ENCODE measurements around the gene CALM3.

CALM3 gene

DNA sequence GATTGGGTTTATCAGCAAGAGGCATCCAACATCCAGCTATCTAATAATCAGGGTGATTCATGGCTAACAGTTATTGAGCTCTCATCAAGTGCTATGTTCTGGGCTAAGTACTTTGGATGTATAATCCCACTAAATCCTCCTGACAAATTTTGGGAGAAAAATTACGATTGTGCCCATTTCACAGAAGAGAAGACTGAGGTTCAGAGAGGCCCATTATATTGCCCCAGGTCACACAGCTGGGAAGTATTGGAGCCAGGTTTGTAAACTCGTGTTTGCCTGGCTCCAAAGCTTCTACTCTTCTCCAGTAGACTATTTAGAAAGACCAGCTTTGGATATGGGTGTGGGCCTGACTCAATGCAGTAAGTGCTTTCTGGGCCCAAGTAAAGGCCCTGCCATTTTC is 20.9 kb upstream of the CALM3 start:
- H3K27me3 ChIP-seq (replicated peaks in 2 of 5; ENCODE audit: control insufficient read depth in 4 of 5, insufficient read depth in 5 of 5, low read length in 4 of 5), result no peaks in the 10 kb centered on the region
- peaks cover 0 to 4% (median 0%) of the 10 kb centered on the region in 4 experiments for H3K4me1 ChIP-seq (ENCODE audit: control extremely low read depth in 1 of 4, control insufficient read depth in 4 of 4, insufficient read depth in 4 of 4, low read length in 3 of 4)
- H3K36me3 ChIP-seq (ENCODE audit: control insufficient read depth in 4 of 4, insufficient read depth in 4 of 4, low read length in 3 of 4), result no peaks in the 10 kb centered on the region
- DNase-seq, result no peak
- H3K4me3 ChIP-seq (ENCODE audit: control insufficient read depth in 1 of 7, extremely low read depth in 1 of 7, insufficient read depth in 4 of 7, low read depth in 2 of 7, low read length in 6 of 7), result no peak overlapping the region
- H3K27ac ChIP-seq (ENCODE audit: insufficient read depth in 1 of 2, low read depth in 1 of 2, low read length in 2 of 2, poor library complexity in 1 of 2, severe bottlenecking in 2 of 2), result no peak overlapping the region
- POLR2A ChIA-PET, result no interaction called here
- no peaks in the 10 kb centered on the region for H3K9me3 ChIP-seq (ENCODE audit: control extremely low read depth in 1 of 5, control insufficient read depth in 4 of 5, insufficient read depth in 2 of 5, low read depth in 1 of 5, low read length in 4 of 5)
- CTCF ChIA-PET, result no interaction called here
- WGBS (ENCODE audit: insufficient coverage), result 86% methylated on average over 2 of the region's 2 CpGs

DNA sequence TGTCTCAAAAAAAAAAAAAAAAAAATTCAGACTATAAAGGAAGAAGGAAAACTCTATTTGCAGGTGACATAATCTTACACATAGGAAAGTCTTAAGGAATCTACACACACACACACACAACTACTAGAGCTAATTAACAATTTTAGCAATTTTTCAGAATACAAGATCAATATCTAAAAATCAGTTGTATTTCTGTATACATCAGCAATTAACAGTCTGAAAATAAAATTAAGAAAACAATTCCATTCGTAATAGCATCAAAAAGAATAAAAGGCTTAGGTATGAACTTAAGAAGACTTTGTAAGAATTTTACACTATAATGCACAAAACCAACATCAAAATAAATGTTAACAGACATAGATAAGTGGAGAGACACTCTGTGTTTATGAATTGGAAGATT is 15.6 kb upstream of the CALM3 start:
- WGBS (ENCODE audit: insufficient coverage), result no CpG with 5 or more reads among the region's 1 CpG
- POLR2A ChIA-PET, result interaction anchor here (0.6 kb wide), 1 partner anchor 91 kb away, joined by 3 read pairs; no protein-coding TSS in a partner anchor
- Histone ChIP-seq H3K4me1 (ENCODE audit: control extremely low read depth in 1 of 4, control insufficient read depth in 4 of 4, insufficient read depth in 4 of 4, low read length in 3 of 4) (no peaks in the 10 kb centered on the region), H3K27ac (ENCODE audit: insufficient read depth in 1 of 2, low read depth in 1 of 2, low read length in 2 of 2, poor library complexity in 1 of 2, severe bottlenecking in 2 of 2) (no peak overlapping the region), H3K9me3 (ENCODE audit: control extremely low read depth in 1 of 5, control insufficient read depth in 4 of 5, insufficient read depth in 2 of 5, low read depth in 1 of 5, low read length in 4 of 5) (peaks cover 0 to 6% (median 0%) of the 10 kb centered on the region in 5 experiments), H3K27me3 (replicated peaks in 2 of 5; ENCODE audit: control insufficient read depth in 4 of 5, insufficient read depth in 5 of 5, low read length in 4 of 5) (no peaks in the 10 kb centered on the region), H3K4me3 (ENCODE audit: control insufficient read depth in 1 of 7, extremely low read depth in 1 of 7, insufficient read depth in 4 of 7, low read depth in 2 of 7, low read length in 6 of 7) (no peak overlapping the region), H3K36me3 (ENCODE audit: control insufficient read depth in 4 of 4, insufficient read depth in 4 of 4, low read length in 3 of 4) (no peaks in the 10 kb centered on the region)
- no peak for DNase-seq
- CTCF ChIA-PET, result interaction anchor here (1.0 to 2.2 kb wide), 2 partner anchors 13 to 48 kb away, joined by 3 to 5 read pairs; no protein-coding TSS in a partner anchor

DNA sequence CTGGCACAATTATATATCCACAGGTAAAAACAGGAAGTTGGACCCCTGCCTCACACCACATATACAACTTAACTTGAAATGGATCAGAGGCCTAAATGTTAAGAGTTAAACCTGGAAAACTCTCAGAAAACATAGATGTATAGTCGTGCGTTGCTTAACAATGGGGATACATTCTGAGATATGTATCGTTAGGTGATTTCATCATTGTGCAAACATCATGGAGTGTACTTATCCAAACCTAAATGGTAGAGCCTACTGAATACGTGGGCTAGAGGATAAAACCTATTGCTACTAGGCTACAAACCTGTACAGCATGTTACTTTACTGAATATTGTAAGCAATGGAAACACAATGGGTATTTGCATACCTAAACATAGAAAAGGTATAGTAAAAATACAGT is 14.8 kb upstream of the CALM3 start:
- H3K9me3 ChIP-seq (ENCODE audit: control extremely low read depth in 1 of 5, control insufficient read depth in 4 of 5, insufficient read depth in 2 of 5, low read depth in 1 of 5, low read length in 4 of 5), result peaks cover 0 to 6% (median 0%) of the 10 kb centered on the region in 5 experiments
- WGBS (ENCODE audit: insufficient coverage), result 90% methylated on average over 2 of the region's 4 CpGs
- ChIA-PET POLR2A (no interaction called here), CTCF (interaction anchor here (1.0 to 2.2 kb wide), 2 partner anchors 12 to 49 kb away, joined by 3 to 5 read pairs; no protein-coding TSS in a partner anchor)
- H3K4me1 ChIP-seq (ENCODE audit: control extremely low read depth in 1 of 4, control insufficient read depth in 4 of 4, insufficient read depth in 4 of 4, low read length in 3 of 4), result no peaks in the 10 kb centered on the region
- H3K27me3 ChIP-seq (replicated peaks in 2 of 5; ENCODE audit: control insufficient read depth in 4 of 5, insufficient read depth in 5 of 5, low read length in 4 of 5), result no peaks in the 10 kb centered on the region
- no peaks in the 10 kb centered on the region for H3K36me3 ChIP-seq (ENCODE audit: control insufficient read depth in 4 of 4, insufficient read depth in 4 of 4, low read length in 3 of 4)
- DNase-seq, result peak in 2 of 3 donors; percentile 28 to 35
- H3K27ac ChIP-seq (ENCODE audit: insufficient read depth in 1 of 2, low read depth in 1 of 2, low read length in 2 of 2, poor library complexity in 1 of 2, severe bottlenecking in 2 of 2), result no peak overlapping the region
- no peak overlapping the region for H3K4me3 ChIP-seq (ENCODE audit: control insufficient read depth in 1 of 7, extremely low read depth in 1 of 7, insufficient read depth in 4 of 7, low read depth in 2 of 7, low read length in 6 of 7)

DNA sequence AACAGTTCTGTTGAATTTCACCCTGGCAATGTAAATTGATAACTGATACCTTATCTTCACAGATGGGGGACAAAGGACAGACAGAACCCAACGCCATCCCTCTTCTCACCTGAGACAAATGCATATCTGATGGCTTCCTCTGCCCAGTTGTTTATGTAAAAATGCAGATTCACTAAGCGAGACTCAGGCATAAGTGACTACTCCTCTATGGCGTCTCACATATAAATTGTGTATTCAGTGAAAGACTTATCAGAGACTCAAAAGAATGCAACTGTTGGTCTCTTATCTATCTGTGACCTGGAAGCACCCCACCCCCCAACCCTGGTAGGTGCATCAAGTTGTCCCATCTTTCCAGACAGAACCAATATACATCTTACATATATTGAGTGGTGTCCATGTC is 13.3 kb upstream of the CALM3 start:
- H3K27me3 ChIP-seq (replicated peaks in 2 of 5; ENCODE audit: control insufficient read depth in 4 of 5, insufficient read depth in 5 of 5, low read length in 4 of 5), result no peaks in the 10 kb centered on the region
- H3K36me3 ChIP-seq (ENCODE audit: control insufficient read depth in 4 of 4, insufficient read depth in 4 of 4, low read length in 3 of 4), result no peaks in the 10 kb centered on the region
- CTCF ChIA-PET, result no interaction called here
- no peak overlapping the region for H3K27ac ChIP-seq (ENCODE audit: insufficient read depth in 1 of 2, low read depth in 1 of 2, low read length in 2 of 2, poor library complexity in 1 of 2, severe bottlenecking in 2 of 2)
- no peak for DNase-seq
- H3K4me3 ChIP-seq (ENCODE audit: control insufficient read depth in 1 of 7, extremely low read depth in 1 of 7, insufficient read depth in 4 of 7, low read depth in 2 of 7, low read length in 6 of 7), result no peak overlapping the region
- no peaks in the 10 kb centered on the region for H3K4me1 ChIP-seq (ENCODE audit: control extremely low read depth in 1 of 4, control insufficient read depth in 4 of 4, insufficient read depth in 4 of 4, low read length in 3 of 4)
- peaks cover 0 to 6% (median 0%) of the 10 kb centered on the region in 5 experiments for H3K9me3 ChIP-seq (ENCODE audit: control extremely low read depth in 1 of 5, control insufficient read depth in 4 of 5, insufficient read depth in 2 of 5, low read depth in 1 of 5, low read length in 4 of 5)
- POLR2A ChIA-PET, result no interaction called here
- WGBS (ENCODE audit: insufficient coverage), result 93% methylated on average over 2 of the region's 3 CpGs

DNA sequence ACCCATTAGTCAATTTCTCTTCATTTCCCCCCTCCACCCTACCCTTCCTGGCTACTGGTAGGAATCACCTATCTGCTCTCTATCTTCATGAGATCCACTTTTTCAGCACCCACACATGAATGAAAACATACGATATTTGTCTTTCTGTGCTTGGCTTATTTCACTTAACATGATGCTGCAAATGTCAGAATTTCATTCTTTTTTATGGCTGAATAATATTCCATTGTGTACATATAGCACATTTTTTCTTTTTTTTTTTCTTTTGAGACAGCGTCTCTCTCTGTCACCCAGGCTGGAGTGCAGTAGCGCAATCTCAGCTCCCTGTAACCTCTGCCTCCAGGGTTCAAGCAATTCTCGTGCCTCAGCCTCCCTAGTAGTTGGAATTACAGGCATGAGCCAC is 9.9 kb upstream of the CALM3 start:
- peaks cover 0 to 1% (median 0%) of the 10 kb centered on the region in 5 experiments for H3K9me3 ChIP-seq (ENCODE audit: control extremely low read depth in 1 of 5, control insufficient read depth in 4 of 5, insufficient read depth in 2 of 5, low read depth in 1 of 5, low read length in 4 of 5)
- no peaks in the 10 kb centered on the region for H3K27me3 ChIP-seq (replicated peaks in 2 of 5; ENCODE audit: control insufficient read depth in 4 of 5, insufficient read depth in 5 of 5, low read length in 4 of 5)
- H3K4me1 ChIP-seq (ENCODE audit: control extremely low read depth in 1 of 4, control insufficient read depth in 4 of 4, insufficient read depth in 4 of 4, low read length in 3 of 4), result no peaks in the 10 kb centered on the region
- CTCF ChIA-PET, result no interaction called here
- H3K27ac ChIP-seq (ENCODE audit: insufficient read depth in 1 of 2, low read depth in 1 of 2, low read length in 2 of 2, poor library complexity in 1 of 2, severe bottlenecking in 2 of 2), result no peak overlapping the region
- no peak overlapping the region for H3K4me3 ChIP-seq (ENCODE audit: control insufficient read depth in 1 of 7, extremely low read depth in 1 of 7, insufficient read depth in 4 of 7, low read depth in 2 of 7, low read length in 6 of 7)
- no peaks in the 10 kb centered on the region for H3K36me3 ChIP-seq (ENCODE audit: control insufficient read depth in 4 of 4, insufficient read depth in 4 of 4, low read length in 3 of 4)
- POLR2A ChIA-PET, result no interaction called here
- WGBS (ENCODE audit: insufficient coverage), result no CpG with 5 or more reads among the region's 4 CpGs
- no peak for DNase-seq

DNA sequence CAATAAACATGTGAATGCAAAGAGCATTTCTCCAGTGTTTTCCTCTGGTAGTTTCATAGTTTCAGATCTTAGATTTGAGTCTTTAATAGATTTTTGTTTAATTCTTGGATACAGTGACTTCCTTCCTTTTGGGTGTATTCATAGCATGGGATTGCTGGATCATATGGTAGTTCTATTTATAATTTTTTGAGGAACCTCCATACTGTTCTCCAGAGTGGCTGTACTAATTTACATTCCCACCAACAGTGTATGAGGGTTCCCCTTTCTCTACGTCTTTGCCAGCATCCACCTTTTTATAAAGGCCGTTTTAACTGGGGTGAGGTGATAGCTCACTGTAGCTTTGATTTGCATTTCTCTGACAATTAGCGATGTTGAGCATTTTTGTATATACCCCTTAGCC is 9.3 kb upstream of the CALM3 start:
- CTCF ChIA-PET, result no interaction called here
- DNase-seq, result no peak
- POLR2A ChIA-PET, result no interaction called here

DNA sequence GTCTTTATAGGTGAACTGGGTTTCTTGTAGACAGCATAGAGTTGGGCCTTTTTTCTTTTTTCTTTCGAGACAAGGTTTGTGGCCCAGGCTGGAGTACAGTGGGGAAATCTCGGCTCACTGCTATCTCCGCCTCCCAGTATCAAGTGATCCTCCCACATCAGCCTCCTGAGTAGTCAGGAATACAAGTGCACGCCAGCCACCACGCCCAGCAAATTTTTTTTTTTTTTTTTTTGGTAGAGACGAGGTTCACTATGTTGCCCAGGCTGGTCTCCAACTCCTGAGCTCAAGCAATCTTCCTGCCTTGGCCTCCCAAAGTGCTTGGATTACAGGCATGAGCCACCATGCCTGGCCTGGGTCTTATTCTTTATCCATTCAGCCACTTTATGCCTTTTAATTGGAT is 5.1 kb upstream of the CALM3 start:
- no peak overlapping the region for H3K4me3 ChIP-seq (ENCODE audit: control insufficient read depth in 1 of 7, extremely low read depth in 1 of 7, insufficient read depth in 4 of 7, low read depth in 2 of 7, low read length in 6 of 7)
- ChIA-PET POLR2A (no interaction called here), CTCF (interaction anchor here (0.8 to 0.9 kb wide), 2 partner anchors 10 to 22 kb away, joined by 3 read pairs; no protein-coding TSS in a partner anchor)
- H3K9me3 ChIP-seq (ENCODE audit: control extremely low read depth in 1 of 5, control insufficient read depth in 4 of 5, insufficient read depth in 2 of 5, low read depth in 1 of 5, low read length in 4 of 5), result peaks cover 0 to 6% (median 3%) of the 10 kb centered on the region in 5 experiments
- DNase-seq, result no peak
- no peak overlapping the region for H3K27ac ChIP-seq (ENCODE audit: insufficient read depth in 1 of 2, low read depth in 1 of 2, low read length in 2 of 2, poor library complexity in 1 of 2, severe bottlenecking in 2 of 2)
- H3K27me3 ChIP-seq (replicated peaks in 2 of 5; ENCODE audit: control insufficient read depth in 4 of 5, insufficient read depth in 5 of 5, low read length in 4 of 5), result no peaks in the 10 kb centered on the region
- no peaks in the 10 kb centered on the region for H3K36me3 ChIP-seq (ENCODE audit: control insufficient read depth in 4 of 4, insufficient read depth in 4 of 4, low read length in 3 of 4)
- peaks cover 0 to 6% (median 3%) of the 10 kb centered on the region in 4 experiments for H3K4me1 ChIP-seq (ENCODE audit: control extremely low read depth in 1 of 4, control insufficient read depth in 4 of 4, insufficient read depth in 4 of 4, low read length in 3 of 4)
- no CpG with 5 or more reads among the region's 6 CpGs for WGBS (ENCODE audit: insufficient coverage)

More for the DNA sequence above, 9.3 kb upstream of the CALM3 start:
- H3K4me1 ChIP-seq (ENCODE audit: control extremely low read depth in 1 of 4, control insufficient read depth in 4 of 4, insufficient read depth in 4 of 4, low read length in 3 of 4), result no peaks in the 10 kb centered on the region
- H3K4me3 ChIP-seq (ENCODE audit: control insufficient read depth in 1 of 7, extremely low read depth in 1 of 7, insufficient read depth in 4 of 7, low read depth in 2 of 7, low read length in 6 of 7), result no peak overlapping the region
- H3K9me3 ChIP-seq (ENCODE audit: control extremely low read depth in 1 of 5, control insufficient read depth in 4 of 5, insufficient read depth in 2 of 5, low read depth in 1 of 5, low read length in 4 of 5), result no peaks in the 10 kb centered on the region
- no peak overlapping the region for H3K27ac ChIP-seq (ENCODE audit: insufficient read depth in 1 of 2, low read depth in 1 of 2, low read length in 2 of 2, poor library complexity in 1 of 2, severe bottlenecking in 2 of 2)
- 100% methylated on average over 1 of the region's 3 CpGs for WGBS (ENCODE audit: insufficient coverage)
- H3K27me3 ChIP-seq (replicated peaks in 2 of 5; ENCODE audit: control insufficient read depth in 4 of 5, insufficient read depth in 5 of 5, low read length in 4 of 5), result no peaks in the 10 kb centered on the region
- H3K36me3 ChIP-seq (ENCODE audit: control insufficient read depth in 4 of 4, insufficient read depth in 4 of 4, low read length in 3 of 4), result no peaks in the 10 kb centered on the region

Measured in common myeloid progenitor, CD34-positive (primary cell).